ENCODE data around the gene GARIN1A.
"Not testable (repeated sequence)": the region's sequence is repeated elsewhere in the genome, so short reads cannot be mapped to it uniquely, and the experiment has no call there.

The GARIN1A gene

GRCh38 chr7:128671992-128672391, at the start of gene GARIN1A:
TSS of gene GARIN1A (plus strand) at chr7:128672292. CDS start at chr7:128672398, 106 bp downstream.
- TF ChIP-seq, protein P1, sequence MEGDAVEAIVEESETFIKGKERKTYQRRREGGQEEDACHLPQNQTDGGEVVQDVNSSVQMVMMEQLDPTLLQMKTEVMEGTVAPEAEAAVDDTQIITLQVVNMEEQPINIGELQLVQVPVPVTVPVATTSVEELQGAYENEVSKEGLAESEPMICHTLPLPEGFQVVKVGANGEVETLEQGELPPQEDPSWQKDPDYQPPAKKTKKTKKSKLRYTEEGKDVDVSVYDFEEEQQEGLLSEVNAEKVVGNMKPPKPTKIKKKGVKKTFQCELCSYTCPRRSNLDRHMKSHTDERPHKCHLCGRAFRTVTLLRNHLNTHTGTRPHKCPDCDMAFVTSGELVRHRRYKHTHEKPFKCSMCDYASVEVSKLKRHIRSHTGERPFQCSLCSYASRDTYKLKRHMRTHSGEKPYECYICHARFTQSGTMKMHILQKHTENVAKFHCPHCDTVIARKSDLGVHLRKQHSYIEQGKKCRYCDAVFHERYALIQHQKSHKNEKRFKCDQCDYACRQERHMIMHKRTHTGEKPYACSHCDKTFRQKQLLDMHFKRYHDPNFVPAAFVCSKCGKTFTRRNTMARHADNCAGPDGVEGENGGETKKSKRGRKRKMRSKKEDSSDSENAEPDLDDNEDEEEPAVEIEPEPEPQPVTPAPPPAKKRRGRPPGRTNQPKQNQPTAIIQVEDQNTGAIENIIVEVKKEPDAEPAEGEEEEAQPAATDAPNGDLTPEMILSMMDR (IDR thresholded peaks at IDR 0.05; ENCODE audit: borderline replicate concordance, control extremely low read depth, extremely low read depth, insufficient read depth, missing control alignments) = no peak
- DNase-seq (ENCODE audit: low spot score) = no peak
- in situ Hi-C loops (cut with MboI; ENCODE audit: low sequenced_read_pairs, unreplicated experiment) = no loop called here

DNA sequence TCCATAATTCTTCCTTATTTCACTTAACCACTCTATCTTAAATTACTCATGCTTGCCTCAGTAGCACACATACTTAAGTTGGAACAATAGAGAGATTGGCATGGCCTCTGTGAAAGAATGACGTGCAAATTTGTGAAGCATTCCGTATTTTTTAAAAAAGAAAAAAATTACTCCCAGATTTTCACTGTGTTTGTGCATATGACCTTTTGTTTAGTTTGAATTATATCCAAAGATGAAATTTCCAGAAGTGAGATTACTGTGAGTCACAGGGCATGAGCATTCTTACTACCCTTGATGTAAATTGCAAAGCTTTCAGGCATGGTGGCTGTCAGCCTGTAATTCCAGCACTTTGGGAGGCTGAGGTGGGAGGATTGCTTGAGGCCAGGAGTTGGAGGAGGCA, 45.0 kb upstream of the GARIN1A start:
- in situ Hi-C loops (cut with MboI; ENCODE audit: low sequenced_read_pairs, unreplicated experiment); DNase-seq (ENCODE audit: low spot score): not testable (repeated sequence)

DNA sequence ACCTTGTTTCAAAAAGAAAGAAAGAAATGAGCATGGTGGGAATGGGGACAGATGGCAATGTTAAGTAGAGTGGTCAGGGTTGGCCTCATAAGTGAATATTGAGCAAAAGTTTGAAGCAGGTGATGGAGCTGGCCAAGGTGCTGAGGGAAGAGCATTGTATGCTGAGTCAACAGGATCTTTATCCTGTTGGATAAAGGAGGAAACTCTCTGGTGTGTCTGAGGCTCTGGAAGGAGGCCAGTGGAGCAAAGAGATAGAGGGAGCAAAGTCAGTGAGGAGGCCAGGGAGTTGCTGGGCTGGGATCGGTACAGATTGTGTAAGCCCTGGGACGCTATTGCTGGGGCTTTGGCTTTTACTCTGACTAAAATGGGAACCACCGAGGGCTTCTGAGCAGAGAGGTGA, 38.2 kb upstream of the GARIN1A start:
- DNase-seq (ENCODE audit: low spot score); in situ Hi-C loops (cut with MboI; ENCODE audit: low sequenced_read_pairs, unreplicated experiment): not testable (repeated sequence)

- DNase-seq (ENCODE audit: low spot score); in situ Hi-C loops (cut with MboI; ENCODE audit: low sequenced_read_pairs, unreplicated experiment): not testable (repeated sequence)
Observed at GRCh38 chr7:128645206-128645605, 26.9 kb upstream of the GARIN1A start.

DNA sequence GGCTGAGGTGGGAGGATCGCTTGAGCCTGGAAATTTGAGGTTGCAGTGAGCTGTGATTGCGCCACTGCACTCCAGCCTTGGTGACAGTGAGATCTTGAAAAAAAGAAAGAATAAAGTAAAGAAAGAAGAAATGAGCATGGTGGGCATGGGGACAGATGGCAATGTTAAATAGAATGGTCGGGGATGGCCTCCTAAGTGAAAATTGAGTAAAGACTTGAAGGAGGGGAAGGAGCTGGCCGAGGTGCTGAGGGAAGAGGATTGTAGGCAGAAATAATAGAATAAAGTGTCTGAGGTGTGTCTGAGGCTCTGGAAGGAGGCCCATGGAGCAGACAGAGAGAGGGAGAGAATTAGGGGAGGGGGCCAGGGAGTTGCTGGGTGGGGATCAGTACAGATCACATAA, 26.2 kb upstream of the GARIN1A start:
- DNase-seq (ENCODE audit: low spot score); in situ Hi-C loops (cut with MboI; ENCODE audit: low sequenced_read_pairs, unreplicated experiment): not testable (repeated sequence)

DNA sequence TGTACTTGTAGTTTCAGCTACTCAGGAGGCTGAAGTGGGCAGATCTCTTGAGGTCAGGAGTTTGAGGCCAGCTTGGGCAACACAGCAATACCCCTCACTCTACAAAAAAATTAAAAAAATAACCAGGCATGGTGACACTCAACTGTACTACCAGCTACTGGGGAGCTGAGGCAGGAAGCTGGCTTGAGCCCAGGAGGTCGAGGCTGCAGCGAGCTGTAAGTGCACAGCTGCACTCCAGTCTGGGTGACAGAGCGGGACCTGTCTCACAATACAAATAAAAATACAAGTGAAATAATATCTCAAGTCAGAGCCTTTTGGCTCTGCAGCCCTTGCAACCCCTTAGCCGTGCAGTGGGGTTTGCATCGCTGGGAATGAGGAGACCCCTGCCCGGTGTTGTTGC, 25.2 kb upstream of the GARIN1A start:
- in situ Hi-C loops (cut with MboI; ENCODE audit: low sequenced_read_pairs, unreplicated experiment); DNase-seq (ENCODE audit: low spot score): not testable (repeated sequence)

DNA sequence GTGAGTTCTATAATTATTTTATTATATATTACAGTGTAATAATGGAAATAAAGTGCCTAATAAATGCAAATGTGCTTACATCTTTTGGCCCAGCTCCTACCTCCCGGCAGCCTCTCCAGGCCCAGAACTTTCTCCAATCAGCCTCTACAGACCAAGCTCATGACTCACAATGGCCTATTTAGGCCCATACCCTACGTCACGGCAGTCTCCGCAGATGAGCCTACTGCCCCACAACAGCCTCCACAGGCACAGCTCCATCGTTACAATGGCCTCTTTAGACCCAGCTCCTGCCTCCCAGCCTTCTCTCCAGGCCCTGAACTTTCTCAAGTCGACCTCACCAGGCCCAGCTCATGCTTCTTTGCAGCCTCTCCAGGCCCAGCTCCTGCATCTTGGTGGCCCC, 21.0 kb upstream of the GARIN1A start:
- in situ Hi-C loops (cut with MboI; ENCODE audit: low sequenced_read_pairs, unreplicated experiment); DNase-seq (ENCODE audit: low spot score): not testable (repeated sequence)

DNA sequence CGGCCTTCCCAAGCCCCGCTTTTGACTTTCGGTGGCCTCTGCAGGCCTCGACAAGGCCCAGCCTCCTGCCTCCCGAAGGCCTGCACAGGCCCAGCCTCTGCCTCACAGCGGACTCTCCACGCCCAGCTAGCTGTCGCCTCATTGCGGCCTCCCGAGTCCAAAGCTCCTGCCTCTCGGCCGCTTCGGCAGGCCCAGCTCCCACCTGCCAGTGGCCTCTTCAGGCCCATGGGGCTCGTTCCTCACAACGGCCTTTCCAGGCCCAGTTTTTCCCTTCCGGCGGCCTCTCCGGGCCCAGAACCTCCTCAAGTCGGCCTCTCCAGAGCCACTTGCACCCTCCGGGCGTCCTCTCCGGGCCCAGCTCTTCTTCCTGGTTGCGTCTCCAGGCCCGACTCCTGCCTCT, 19.5 kb upstream of the GARIN1A start:
- DNase-seq (ENCODE audit: low spot score); in situ Hi-C loops (cut with MboI; ENCODE audit: low sequenced_read_pairs, unreplicated experiment): not testable (repeated sequence)

- in situ Hi-C loops (cut with MboI; ENCODE audit: low sequenced_read_pairs, unreplicated experiment); DNase-seq (ENCODE audit: low spot score): not testable (repeated sequence)
Observed at GRCh38 chr7:128653197-128653596, 18.9 kb upstream of the GARIN1A start.

GRCh38 chr7:128654080-128654479, 18.0 kb upstream of the GARIN1A start:
- DNase-seq (ENCODE audit: low spot score); in situ Hi-C loops (cut with MboI; ENCODE audit: low sequenced_read_pairs, unreplicated experiment): not testable (repeated sequence)

GRCh38 chr7:128654501-128654900, 17.6 kb upstream of the GARIN1A start:
- DNase-seq (ENCODE audit: low spot score); in situ Hi-C loops (cut with MboI; ENCODE audit: low sequenced_read_pairs, unreplicated experiment): not testable (repeated sequence)

GRCh38 chr7:128658428-128658827, 13.7 kb upstream of the GARIN1A start:
- in situ Hi-C loops (cut with MboI; ENCODE audit: low sequenced_read_pairs, unreplicated experiment) = not testable (repeated sequence)

GRCh38 chr7:128660596-128660995, 11.5 kb upstream of the GARIN1A start:
- DNase-seq (ENCODE audit: low spot score) = no peak
- TF ChIP-seq, protein P1 (IDR thresholded peaks at IDR 0.05; ENCODE audit: borderline replicate concordance, control extremely low read depth, extremely low read depth, insufficient read depth, missing control alignments) = no peak
- in situ Hi-C loops (cut with MboI; ENCODE audit: low sequenced_read_pairs, unreplicated experiment) = no loop called here

More at GRCh38 chr7:128658428-128658827, 13.7 kb upstream of the GARIN1A start:
- DNase-seq (ENCODE audit: low spot score) = not testable (repeated sequence)
